ENCODE results near the gene PBX1.

PBX1 gene

DNA sequence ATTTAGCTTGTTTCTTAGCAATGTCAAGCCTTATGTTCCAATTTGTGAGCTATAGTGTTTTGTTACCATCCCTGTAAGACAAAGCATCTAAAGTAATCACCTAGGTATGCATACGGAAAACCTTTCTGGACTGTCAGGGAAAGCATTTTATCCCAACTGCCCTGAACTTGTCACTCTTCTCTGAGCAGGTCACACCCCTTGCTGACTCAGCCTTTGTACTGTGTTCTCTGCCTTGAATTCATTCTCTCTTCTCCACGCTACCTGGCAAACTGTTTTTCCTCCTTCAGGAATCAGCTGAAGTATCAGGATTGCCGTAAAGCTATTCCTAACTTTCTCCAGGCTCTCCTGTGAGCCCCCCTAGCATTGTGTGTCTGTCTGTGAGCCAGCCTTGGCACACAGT, 54.2 kb downstream of the PBX1 start:
- Histone ChIP-seq H3K27ac (no peak overlapping the region), H3K36me3 (no peaks in the 10 kb centered on the region), H3K9me3 (no peaks in the 10 kb centered on the region), H3K4me1 (ENCODE audit: control insufficient read depth in 1 of 2, insufficient read depth in 1 of 2, low read depth in 1 of 2, low read length in 1 of 2) (no peaks in the 10 kb centered on the region), H3K27me3 (no peaks in the 10 kb centered on the region), H3K4me3 (ENCODE audit: low read depth in 1 of 2, low read length in 1 of 2) (no peak overlapping the region)
- no peak for TF ChIP-seq CTCF (IDR thresholded peaks at IDR 0.05)

- Histone ChIP-seq H3K27ac (no peak overlapping the region), H3K9me3 (no peaks in the 10 kb centered on the region), H3K4me1 (ENCODE audit: control insufficient read depth in 1 of 2, insufficient read depth in 1 of 2, low read depth in 1 of 2, low read length in 1 of 2) (no peaks in the 10 kb centered on the region), H3K36me3 (no peaks in the 10 kb centered on the region), H3K27me3 (no peaks in the 10 kb centered on the region), H3K4me3 (ENCODE audit: low read depth in 1 of 2, low read length in 1 of 2) (no peak overlapping the region)
- no peak for TF ChIP-seq CTCF (IDR thresholded peaks at IDR 0.05)
Observed at GRCh38 chr1:164614316-164614715, 55.3 kb downstream of the PBX1 start.

GRCh38 chr1:164617377-164618201, 58.6 kb downstream of the PBX1 start:
- no peaks in the 10 kb centered on the region for H3K36me3 ChIP-seq
- H3K27me3 ChIP-seq, result no peaks in the 10 kb centered on the region
- H3K27ac ChIP-seq, result no peak overlapping the region
- H3K9me3 ChIP-seq, result no peaks in the 10 kb centered on the region
- H3K4me3 ChIP-seq (ENCODE audit: low read depth in 1 of 2, low read length in 1 of 2), result no peak overlapping the region
- TF ChIP-seq CTCF (IDR thresholded peaks at IDR 0.05), result no peak
- no peaks in the 10 kb centered on the region for H3K4me1 ChIP-seq (ENCODE audit: control insufficient read depth in 1 of 2, insufficient read depth in 1 of 2, low read depth in 1 of 2, low read length in 1 of 2)

GRCh38 chr1:164618202-164618564, 59.2 kb downstream of the PBX1 start:
- no peaks in the 10 kb centered on the region for H3K9me3 ChIP-seq
- no peaks in the 10 kb centered on the region for H3K27me3 ChIP-seq
- no peak for TF ChIP-seq CTCF (IDR thresholded peaks at IDR 0.05)
- no peak overlapping the region for H3K27ac ChIP-seq
- H3K4me3 ChIP-seq (ENCODE audit: low read depth in 1 of 2, low read length in 1 of 2), result no peak overlapping the region
- H3K36me3 ChIP-seq, result no peaks in the 10 kb centered on the region
- H3K4me1 ChIP-seq (ENCODE audit: control insufficient read depth in 1 of 2, insufficient read depth in 1 of 2, low read depth in 1 of 2, low read length in 1 of 2), result no peaks in the 10 kb centered on the region

- Histone ChIP-seq H3K4me3 (ENCODE audit: low read depth in 1 of 2, low read length in 1 of 2) (no peak overlapping the region), H3K36me3 (no peaks in the 10 kb centered on the region), H3K27ac (no peak overlapping the region), H3K27me3 (no peaks in the 10 kb centered on the region), H3K9me3 (no peaks in the 10 kb centered on the region), H3K4me1 (ENCODE audit: control insufficient read depth in 1 of 2, insufficient read depth in 1 of 2, low read depth in 1 of 2, low read length in 1 of 2) (no peaks in the 10 kb centered on the region)
- no peak for TF ChIP-seq CTCF (IDR thresholded peaks at IDR 0.05)
Observed at GRCh38 chr1:164619006-164619784, 60.2 kb downstream of the PBX1 start.

All from neutrophil (primary cell).